Measurements from ENCODE around the gene MOCS1.

The MOCS1 gene

DNA sequence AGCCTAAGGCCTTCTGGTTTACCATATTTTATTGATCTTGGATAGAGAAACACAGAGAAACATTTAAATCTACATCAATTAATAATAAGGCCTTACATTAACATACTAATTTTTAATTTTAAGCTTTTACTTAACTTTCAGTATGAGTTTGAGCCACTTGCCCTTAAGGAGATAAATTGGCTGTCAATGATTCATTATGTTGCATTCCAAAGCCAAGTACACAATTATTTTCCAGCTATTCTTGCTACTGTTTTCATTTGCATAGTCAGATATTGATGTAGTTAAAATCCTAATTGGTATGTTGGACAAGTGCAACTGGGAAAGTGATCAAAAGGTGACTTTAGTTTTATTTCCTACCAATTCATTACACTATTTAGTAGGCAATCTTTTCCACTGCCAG, 58.2 kb downstream of the MOCS1 start:
- TF ChIP-seq ZNF274 (IDR thresholded peaks at IDR 0.05; ENCODE audit: low read depth, low read length) = no peak
- no peak overlapping the region for H3K4me3 ChIP-seq (ENCODE audit: low read length)

GRCh38 chr6:39873439-39873838, 60.8 kb downstream of the MOCS1 start:
- H3K4me3 ChIP-seq (ENCODE audit: low read length) = no peak overlapping the region
- no peak for TF ChIP-seq ZNF274 (IDR thresholded peaks at IDR 0.05; ENCODE audit: low read depth, low read length)

DNA sequence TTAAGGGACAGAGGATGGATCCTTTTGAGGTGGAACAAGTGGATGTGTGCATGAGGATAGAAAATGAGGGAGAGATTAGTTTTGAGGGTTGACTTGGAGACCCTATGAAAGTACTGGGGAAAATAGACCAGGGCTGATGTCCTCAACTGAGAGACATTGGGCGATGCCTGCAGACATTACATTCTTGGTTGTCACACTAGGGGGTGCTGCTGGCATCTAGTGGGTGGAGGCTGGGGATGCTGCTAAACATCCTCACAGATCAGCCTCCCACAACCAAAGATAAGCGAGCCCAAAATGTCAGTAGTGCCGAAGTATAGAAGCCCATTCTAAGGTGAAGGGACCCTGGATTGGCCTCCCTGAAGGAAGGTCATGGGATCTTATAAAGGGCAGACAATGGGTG, 63.3 kb downstream of the MOCS1 start:
- no peak for TF ChIP-seq ZNF274 (IDR thresholded peaks at IDR 0.05; ENCODE audit: low read depth, low read length)
- no peak overlapping the region for H3K4me3 ChIP-seq (ENCODE audit: low read length)

GRCh38 chr6:39867592-39867991, 66.7 kb downstream of the MOCS1 start:
- TF ChIP-seq ZNF274 (IDR thresholded peaks at IDR 0.05; ENCODE audit: low read depth, low read length) = no peak
- no peak overlapping the region for H3K4me3 ChIP-seq (ENCODE audit: low read length)

- no peak for TF ChIP-seq ZNF274 (IDR thresholded peaks at IDR 0.05; ENCODE audit: low read depth, low read length)
These were observed 69.0 kb downstream of the MOCS1 start for GRCh38 chr6:39865011-39865888.

GRCh38 chr6:39861663-39862062, 72.6 kb downstream of the MOCS1 start:
- H3K4me3 ChIP-seq (ENCODE audit: low read length) = no peak overlapping the region
- TF ChIP-seq ZNF274 (IDR thresholded peaks at IDR 0.05; ENCODE audit: low read depth, low read length) = no peak

More at GRCh38 chr6:39865011-39865888, 69.0 kb downstream of the MOCS1 start:
- H3K4me3 ChIP-seq (ENCODE audit: low read length) = no peak overlapping the region

DNA sequence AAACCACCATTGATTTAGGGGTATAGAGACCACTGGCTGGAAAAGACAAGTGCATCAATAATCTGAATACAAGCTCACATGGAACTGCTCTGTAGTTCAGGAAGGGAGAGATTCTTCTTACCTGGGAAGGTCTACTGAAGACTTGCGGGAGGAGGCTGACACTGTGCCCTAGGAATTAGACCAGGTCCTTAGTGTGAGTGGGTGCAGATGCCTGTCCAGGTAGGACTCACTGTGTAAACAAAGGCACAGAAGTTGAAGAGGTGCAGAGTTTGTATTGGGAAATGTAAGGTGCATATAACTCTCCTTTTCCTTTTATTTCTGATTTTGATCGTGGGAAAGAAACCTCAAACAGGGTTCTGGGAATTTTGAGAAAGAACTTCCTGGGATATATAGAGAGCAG, 75.2 kb downstream of the MOCS1 start:
- no peak for TF ChIP-seq ZNF274 (IDR thresholded peaks at IDR 0.05; ENCODE audit: low read depth, low read length)
- no peak overlapping the region for H3K4me3 ChIP-seq (ENCODE audit: low read length)

DNA sequence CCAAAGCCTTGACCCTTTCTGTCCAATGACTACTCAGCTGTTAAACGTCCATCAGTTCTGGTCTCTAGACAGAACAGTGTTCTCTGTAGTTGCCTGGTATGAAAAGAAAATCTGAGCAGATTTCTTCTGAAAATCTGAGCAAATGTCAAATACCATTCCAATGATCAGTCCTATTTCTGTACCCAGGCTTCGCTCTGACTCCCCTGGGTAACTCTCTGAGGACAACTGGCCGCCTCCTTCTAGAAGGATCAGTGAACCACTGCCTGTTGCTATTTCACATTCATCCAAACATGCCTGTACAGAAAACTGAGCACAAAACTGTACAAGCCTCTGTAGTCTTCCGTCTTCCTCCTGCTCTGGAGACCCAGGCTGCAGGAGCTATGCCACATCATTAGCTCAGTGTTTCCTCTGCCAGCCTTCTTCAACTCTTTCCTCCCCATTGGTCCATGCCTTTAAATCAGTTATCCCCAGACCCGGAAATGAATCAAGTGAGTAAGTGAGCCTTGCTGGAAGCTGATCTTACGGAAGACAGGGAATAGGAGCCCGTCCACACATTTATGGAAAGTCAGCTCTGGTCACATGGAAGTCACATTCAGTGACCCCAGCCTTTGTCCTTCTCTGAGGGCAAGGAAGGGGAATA, 78.8 kb downstream of the MOCS1 start:
- no peak for TF ChIP-seq ZNF274 (IDR thresholded peaks at IDR 0.05; ENCODE audit: low read depth, low read length)
- H3K4me3 ChIP-seq (ENCODE audit: low read length) = no peak overlapping the region
